Mesenchymal stem cell (in vitro differentiated cells and primary cell): ENCODE results near the gene SNX25.

ENCODE experiments used
- DNase-seq: peaks from one replicate; pipeline ENCODE4 v3.0.0-alpha.2; 2013
- H2AFZ ChIP-seq: one replicate; pipeline ENCODE4 v1.6.1; 2013; ENCODE audit warnings: low read depth, mild to moderate bottlenecking, control low read depth, inconsistent platforms, low read length, moderate library complexity
- H2AK5ac ChIP-seq: 2 replicates; pipeline ENCODE4 v1.6.1; 2013; ENCODE audit warnings: low read length, moderate library complexity, mild to moderate bottlenecking, inconsistent platforms; ENCODE audit not compliant: severe bottlenecking
- H2BK120ac ChIP-seq: one replicate; pipeline ENCODE4 v1.6.1; 2013; ENCODE audit warnings: low read depth, mild to moderate bottlenecking, inconsistent platforms, low read length, moderate library complexity
- H2BK12ac ChIP-seq, 2 experiments: one replicate each; pipeline ENCODE4 v1.6.1; 2013; ENCODE audit warnings: inconsistent platforms in 2 of 2, low read length in 2 of 2, mild to moderate bottlenecking in 2 of 2, moderate library complexity in 2 of 2, control low read depth in 1 of 2
- H2BK15ac ChIP-seq: one replicate; pipeline ENCODE4 v1.6.1; 2013; ENCODE audit warnings: mild to moderate bottlenecking, low read depth, inconsistent platforms; ENCODE audit not compliant: poor library complexity, severe bottlenecking
- H2BK5ac ChIP-seq: 2 replicates; pipeline ENCODE4 v1.6.1; 2013; ENCODE audit warnings: low read depth, mild to moderate bottlenecking, low read length, control low read depth, inconsistent platforms; ENCODE audit not compliant: poor library complexity, severe bottlenecking
- H3K14ac ChIP-seq, 2 experiments: one replicate each; pipeline ENCODE4 v1.6.1; 2013; ENCODE audit warnings: inconsistent platforms in 2 of 2, low read length in 2 of 2, control low read depth in 1 of 2, mild to moderate bottlenecking in 1 of 2, moderate library complexity in 1 of 2
- H3K18ac ChIP-seq, 2 experiments: one replicate each; pipeline ENCODE4 v1.6.1; 2013; ENCODE audit warnings: inconsistent platforms in 2 of 2, low read length in 2 of 2, control low read depth in 1 of 2, low read depth in 1 of 2, mild to moderate bottlenecking in 1 of 2
- H3K23ac ChIP-seq, 2 experiments: one replicate each; pipeline ENCODE4 v1.6.1; 2013; ENCODE audit warnings: inconsistent platforms in 2 of 2, low read length in 2 of 2, mild to moderate bottlenecking in 2 of 2, moderate library complexity in 2 of 2, control low read depth in 1 of 2
- H3K27ac ChIP-seq: 2 replicates; pipeline ENCODE4 v1.5.1; 2013; ENCODE audit warnings: mild to moderate bottlenecking, moderate library complexity, low read length, control low read depth, inconsistent platforms; ENCODE audit not compliant: poor library complexity, severe bottlenecking
- H3K27me3 ChIP-seq, 2 experiments: 2 replicates each; pipeline versions ENCODE4 v1.6.1 to v1.7.0; 2013; ENCODE audit warnings: low read length in 2 of 2, mild to moderate bottlenecking in 2 of 2, moderate library complexity in 2 of 2, control low read depth in 1 of 2, inconsistent platforms in 1 of 2; ENCODE audit not compliant: control insufficient read depth in 1 of 2, insufficient read depth in 1 of 2
- H3K36me3 ChIP-seq, 2 experiments: 2 replicates each; pipeline versions ENCODE4 v1.6.1 to v1.7.0; 2013; ENCODE audit warnings: low read length in 2 of 2, control low read depth in 1 of 2, inconsistent platforms in 1 of 2, low read depth in 1 of 2, mild to moderate bottlenecking in 1 of 2; ENCODE audit not compliant: insufficient read depth in 2 of 2, control insufficient read depth in 1 of 2
- H3K4ac ChIP-seq, 2 experiments: one replicate each; pipeline ENCODE4 v1.6.1; 2013; ENCODE audit warnings: inconsistent platforms in 2 of 2, low read length in 2 of 2, mild to moderate bottlenecking in 2 of 2, moderate library complexity in 2 of 2, control low read depth in 1 of 2, low read depth in 1 of 2
- H3K4me1 ChIP-seq: 2 replicates; pipeline ENCODE4 v1.6.1; 2013; ENCODE audit warnings: low read depth, low read length, control low read depth; ENCODE audit not compliant: control insufficient read depth, insufficient read depth
- H3K4me2 ChIP-seq: 2 replicates; pipeline ENCODE4 v1.6.1; 2013; ENCODE audit warnings: low read length, mild to moderate bottlenecking, inconsistent platforms; ENCODE audit not compliant: poor library complexity, severe bottlenecking
- H3K4me3 ChIP-seq, 2 experiments: 2 replicates each; pipeline versions ENCODE4 v1.5.1 to v1.7.0; 2013; ENCODE audit warnings: low read length in 2 of 2, mild to moderate bottlenecking in 2 of 2, control low read depth in 1 of 2, low read depth in 1 of 2; ENCODE audit not compliant: insufficient read depth in 1 of 2
- H3K79me1 ChIP-seq: replicated peaks from 2 replicates; pipeline ENCODE4 v1.6.1; 2013; ENCODE audit warnings: mild to moderate bottlenecking, control low read depth, low read length, inconsistent platforms; ENCODE audit not compliant: poor library complexity, severe bottlenecking
- H3K9ac ChIP-seq: 2 replicates; pipeline ENCODE4 v1.7.0; 2013; ENCODE audit warnings: mild to moderate bottlenecking, low read length, moderate library complexity
- H3K9me3 ChIP-seq: 2 replicates; pipeline ENCODE4 v1.7.0; 2013; ENCODE audit warnings: mild to moderate bottlenecking, low read length; ENCODE audit not compliant: control insufficient read depth
- H4K8ac ChIP-seq: one replicate; pipeline ENCODE4 v1.6.1; 2013; ENCODE audit warnings: inconsistent platforms, mild to moderate bottlenecking, low read length, moderate library complexity
- H4K91ac ChIP-seq: one replicate; pipeline ENCODE4 v1.6.1; 2013; ENCODE audit warnings: mild to moderate bottlenecking, low read length, inconsistent platforms
- WGBS: methylation state at CpG from one replicate; pipeline ENCODE4 v1.1.7; 2013; ENCODE audit warnings: mixed read lengths; 5-methylcytosine and 5-hydroxymethylcytosine counted together

Gene SNX25

DNA sequence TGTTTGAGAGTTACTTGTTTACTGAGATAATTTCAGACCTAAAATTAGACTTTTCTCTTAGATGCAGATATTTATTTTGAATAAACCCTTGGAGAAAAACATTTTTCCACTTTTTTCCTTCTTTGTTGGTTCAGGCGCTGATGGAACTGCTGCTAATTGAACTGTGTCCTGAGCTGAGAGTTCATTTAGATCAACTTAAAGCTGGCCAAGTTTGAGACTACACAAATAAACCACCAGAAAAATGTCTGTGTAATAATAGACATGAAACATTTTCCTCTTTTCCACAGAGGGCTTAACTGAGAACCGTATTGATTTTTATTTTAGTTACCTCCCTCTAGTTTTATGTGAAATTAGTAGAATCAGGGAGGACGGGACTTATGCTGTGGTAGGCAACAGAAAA, 153.9 kb downstream of the SNX25 start:
- H3K18ac ChIP-seq = no peak overlapping the region
- H2BK5ac ChIP-seq = no peak overlapping the region
- no peak overlapping the region for H3K23ac ChIP-seq
- no CpG with 5 or more reads among the region's 3 CpGs for WGBS
- no peaks in the 10 kb centered on the region for H3K79me1 ChIP-seq
- no peak overlapping the region for H3K14ac ChIP-seq
- H3K9me3 ChIP-seq = no peaks in the 10 kb centered on the region
- no peak overlapping the region for H2BK12ac ChIP-seq
- no peak overlapping the region for H2BK120ac ChIP-seq
- H3K4me3 ChIP-seq = no peak overlapping the region
- no peaks in the 10 kb centered on the region for H3K4me1 ChIP-seq
- no peak overlapping the region for H3K9ac ChIP-seq
- no peak overlapping the region for H3K4me2 ChIP-seq
- peaks cover 2 to 17% of the 10 kb centered on the region in 2 experiments for H3K36me3 ChIP-seq
- H3K4ac ChIP-seq = no peak overlapping the region
- no peak for DNase-seq
- no peak overlapping the region for H4K91ac ChIP-seq
- no peak overlapping the region for H2BK15ac ChIP-seq
- no peak overlapping the region for H4K8ac ChIP-seq
- H2AFZ ChIP-seq = no peak overlapping the region
- no peaks in the 10 kb centered on the region for H3K27me3 ChIP-seq
- no peak overlapping the region for H3K27ac ChIP-seq
- no peak overlapping the region for H2AK5ac ChIP-seq

GRCh38 chr4:185364886-185365285, 155.5 kb downstream of the SNX25 start:
- H3K18ac ChIP-seq = no peak overlapping the region
- H3K9me3 ChIP-seq = no peaks in the 10 kb centered on the region
- H4K8ac ChIP-seq = no peak overlapping the region
- no peak overlapping the region for H2BK5ac ChIP-seq
- no peaks in the 10 kb centered on the region for H3K27me3 ChIP-seq
- H3K27ac ChIP-seq = no peak overlapping the region
- H3K4me3 ChIP-seq = no peak overlapping the region
- no peak overlapping the region for H4K91ac ChIP-seq
- H3K9ac ChIP-seq = no peak overlapping the region
- no peak overlapping the region for H2BK12ac ChIP-seq
- H3K4me2 ChIP-seq = no peak overlapping the region
- no peak overlapping the region for H3K14ac ChIP-seq
- no peaks in the 10 kb centered on the region for H3K79me1 ChIP-seq
- H3K4ac ChIP-seq = no peak overlapping the region
- no peak overlapping the region for H2BK120ac ChIP-seq
- no peak overlapping the region for H2AK5ac ChIP-seq
- peaks cover 3 to 17% of the 10 kb centered on the region in 2 experiments for H3K36me3 ChIP-seq
- WGBS = 85% methylated on average over 3 of the region's 5 CpGs
- H2BK15ac ChIP-seq = no peak overlapping the region
- no peaks in the 10 kb centered on the region for H3K4me1 ChIP-seq
- H3K23ac ChIP-seq = no peak overlapping the region
- no peak overlapping the region for H2AFZ ChIP-seq
- no peak for DNase-seq

DNA sequence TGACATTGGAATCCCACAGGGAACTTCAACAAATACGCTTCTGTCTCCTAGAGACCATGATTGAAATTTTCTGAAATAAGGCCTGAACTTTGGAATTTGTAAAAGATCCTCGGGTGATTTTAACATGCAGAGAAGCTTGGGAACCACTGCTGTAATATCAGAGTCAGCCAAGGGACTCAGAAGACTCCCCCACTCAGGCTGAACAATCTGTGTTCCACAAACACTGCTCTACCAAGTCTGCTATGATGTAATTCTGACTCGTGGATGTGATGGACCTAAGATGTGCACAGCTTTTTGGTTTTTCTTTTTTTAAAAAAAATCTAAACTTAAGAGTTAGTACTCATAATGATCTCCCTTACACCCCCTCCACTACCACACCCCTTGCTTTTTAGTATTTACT, 160.3 kb downstream of the SNX25 start:
- no peak overlapping the region for H2AFZ ChIP-seq
- H3K18ac ChIP-seq = no peak overlapping the region
- no peak overlapping the region for H3K4me2 ChIP-seq
- WGBS = 90% methylated on average over 2 of the region's 3 CpGs
- H3K27me3 ChIP-seq = no peaks in the 10 kb centered on the region
- H3K4ac ChIP-seq = no peak overlapping the region
- no peak overlapping the region for H2BK5ac ChIP-seq
- H3K14ac ChIP-seq = no peak overlapping the region
- H3K4me3 ChIP-seq = no peak overlapping the region
- H4K91ac ChIP-seq = no peak overlapping the region
- H3K36me3 ChIP-seq = peaks cover 9 to 31% of the 10 kb centered on the region in 2 experiments
- H3K4me1 ChIP-seq = no peaks in the 10 kb centered on the region
- H3K23ac ChIP-seq = no peak overlapping the region
- no peak overlapping the region for H2AK5ac ChIP-seq
- no peak overlapping the region for H4K8ac ChIP-seq
- H3K9ac ChIP-seq = no peak overlapping the region
- no peaks in the 10 kb centered on the region for H3K9me3 ChIP-seq
- no peak overlapping the region for H2BK120ac ChIP-seq
- no peaks in the 10 kb centered on the region for H3K79me1 ChIP-seq
- no peak for DNase-seq
- H3K27ac ChIP-seq = no peak overlapping the region
- H2BK12ac ChIP-seq = no peak overlapping the region
- H2BK15ac ChIP-seq = no peak overlapping the region

- Histone ChIP-seq H2BK5ac (no peak overlapping the region), H3K79me1 (no peaks in the 10 kb centered on the region), H2AK5ac (no peak overlapping the region), H3K9me3 (no peaks in the 10 kb centered on the region), H3K4me2 (no peak overlapping the region), H3K27me3 (no peaks in the 10 kb centered on the region), H3K27ac (no peak overlapping the region), H3K14ac (no peak overlapping the region), H2BK15ac (no peak overlapping the region), H3K4me3 (no peak overlapping the region), H4K8ac (no peak overlapping the region), H3K4me1 (no peaks in the 10 kb centered on the region), H3K18ac (no peak overlapping the region), H2BK12ac (no peak overlapping the region), H3K23ac (no peak overlapping the region), H3K4ac (no peak overlapping the region), H4K91ac (no peak overlapping the region), H2BK120ac (no peak overlapping the region), H2AFZ (no peak overlapping the region), H3K9ac (no peak overlapping the region), H3K36me3 (peaks cover 9 to 31% of the 10 kb centered on the region in 2 experiments)
- WGBS = over 99% methylated on average over 10 of the region's 11 CpGs
- no peak for DNase-seq
These were observed 161.0 kb downstream of the SNX25 start for GRCh38 chr4:185370268-185370949.
